HCT116 (cell line): ENCODE data around the gene RUNX1.

Experiments
- CTCF ChIP-seq, 3 experiments: fragments of 200-600 bp in 1 of 3; sonication (generic) in 1 of 3; IDR thresholded peaks in 2 of 3; conservative IDR thresholded peaks in 1 of 3; 2 replicates each; pipeline ENCODE4 v1.5.1; 2012 to 2017; ENCODE audit warnings: low read depth in 2 of 3, low read length in 2 of 3, antibody characterized with exemption in 1 of 3, borderline replicate concordance in 1 of 3, control low read depth in 1 of 3, mild to moderate bottlenecking in 1 of 3, mixed read lengths in 1 of 3, mixed run types in 1 of 3, moderate library complexity in 1 of 3; ENCODE audit not compliant: insufficient read depth in 1 of 3
- POLR2A ChIP-seq: IDR thresholded peaks from 2 replicates; pipeline ENCODE4 v1.7.0; 2011; ENCODE audit warnings: borderline replicate concordance; ENCODE audit not compliant: insufficient read depth, insufficient read length; ENCODE audit errors: extremely low read depth
- POLR2AphosphoS5 ChIP-seq: IDR thresholded peaks from 2 replicates; pipeline ENCODE4 v1.6.1; 2011; ENCODE audit warnings: mild to moderate bottlenecking, low read depth, low read length, moderate library complexity
- RAD21 ChIP-seq: IDR thresholded peaks from 2 replicates; pipeline ENCODE4 v1.6.1; 2012; ENCODE audit warnings: low read depth, mild to moderate bottlenecking
- ZNF274 ChIP-seq: fragments of 200-500 bp; sonication (Bioruptor generic); IDR thresholded peaks from 2 replicates; pipeline ENCODE4 v1.6.1; 2014; ENCODE audit warnings: mild to moderate bottlenecking, low read depth, low read length, inconsistent platforms

GRCh38 chr21:34950980-34951379, 98.1 kb downstream of the RUNX1 start:
- TF ChIP-seq CTCF (IDR thresholded peaks at IDR 0.05 in 2 of 3, conservative IDR thresholded peaks at IDR 0.05 in 1 of 3; ENCODE audit: borderline replicate concordance in 1 of 3, insufficient read depth in 1 of 3, low read depth in 2 of 3, low read length in 2 of 3) (no peak), POLR2A (no peak), RAD21 (no peak), POLR2AphosphoS5 (no peak), ZNF274 (no peak)
